ENCODE results near the gene ACAP2.

GRCh38 chr3:195461594-195462307 is 18.9 kb upstream of the ACAP2 start:
- no peak for TF ChIP-seq CTCF (IDR thresholded peaks at IDR 0.05; ENCODE audit: low read depth, low read length)
- TF ChIP-seq MAX (IDR thresholded peaks at IDR 0.05; ENCODE audit: low read depth, low read length): no peak
- TF ChIP-seq POLR2A (IDR thresholded peaks at IDR 0.05; ENCODE audit: extremely low read depth, insufficient read length): no peak

Data from NB4 (cell line).